GM12878 (cell line): ENCODE measurements around the gene ICA1L. TPM values are rescaled to one million over a fixed set of nuclear protein-coding genes. Genes with fewer than 3 reads are reported as not detected.
"Not testable (repeated sequence)": the region's sequence is repeated elsewhere in the genome, so short reads cannot be mapped to it uniquely, and the experiment has no call there.

Experiments used
- ATAC-seq: fragments of 200-7000 bp; cut with Tn5 transposase; 3 replicates; pipeline ENCODE4 v1.9.1; 2020; ENCODE audit warnings: mild to moderate bottlenecking, moderate library complexity
- BruUV-seq: library from RNA; stranded (reverse); fragments of 400-500 nt; replicated peaks from 2 replicates; lab custom pipeline; 2021; lab: Mats Ljungman, UMichigan
- CTCF ChIA-PET: fragments of 300-600 bp; sonication (Branson Sonifier 250); formaldehyde crosslinking; extraction: SDS; loops from one replicate; lab custom pipeline; 2021; ENCODE audit warnings: inconsistent platforms; lab: Yijun Ruan, JAX
- POLR2A ChIA-PET: fragments of 350-600 bp; formaldehyde crosslinking; extraction: SDS; loops from one replicate; lab custom pipeline; 2021; ENCODE audit warnings: inconsistent platforms; lab: Charles Lee
- RAD21 ChIA-PET: fragments of 300-600 bp; sonication (Branson Sonifier 250); formaldehyde crosslinking; loops from one replicate; lab custom pipeline; 2023; ENCODE audit warnings: antibody characterized with exemption; ENCODE audit not compliant: unreplicated experiment; lab: Charles Lee
- SMC1A ChIA-PET: fragments of 300-600 bp; sonication (Branson Sonifier 250); formaldehyde crosslinking; loops from one replicate; lab custom pipeline; 2023; ENCODE audit not compliant: unreplicated experiment, uncharacterized antibody; lab: Charles Lee
- DNase-seq: peaks from one replicate; pipeline ENCODE4 v3.0.0-alpha.2; 2011; ENCODE audit warnings: low read depth, low spot score
- FAIRE-seq: peaks from 3 replicates; lab custom pipeline; 2011; peaks lifted over from hg19 to GRCh38; lab: Jason Lieb, UNC
- H2AFZ ChIP-seq: 2 replicates; pipeline ENCODE4 v1.6.0; 2011; ENCODE audit warnings: low read depth, low read length, control low read depth; ENCODE audit not compliant: control insufficient read depth
- H3K27ac ChIP-seq: 2 replicates; pipeline ENCODE4 v1.5.1; 2011; ENCODE audit warnings: control low read depth; ENCODE audit not compliant: control insufficient read depth, insufficient read depth
- H3K27me3 ChIP-seq, 2 experiments: replicated peaks in 1 of 2; 2 replicates each; pipeline versions ENCODE4 v1.6.0 to v1.6.1; 2011; ENCODE audit warnings: low read length in 1 of 2; ENCODE audit not compliant: control insufficient read depth in 2 of 2, insufficient read depth in 2 of 2
- H3K36me3 ChIP-seq, 2 experiments: 2 replicates each; pipeline ENCODE4 v1.5.1; 2011; ENCODE audit warnings: low read length in 1 of 2; ENCODE audit not compliant: control insufficient read depth in 2 of 2, insufficient read depth in 2 of 2
- H3K4me1 ChIP-seq: 2 replicates; pipeline ENCODE4 v1.6.1; 2011; ENCODE audit warnings: mild to moderate bottlenecking, low read length, moderate library complexity, mixed read lengths; ENCODE audit not compliant: control insufficient read depth, insufficient read depth
- H3K4me2 ChIP-seq: 2 replicates; pipeline ENCODE4 v1.6.0; 2011; ENCODE audit warnings: control low read depth; ENCODE audit not compliant: control insufficient read depth, insufficient read depth
- H3K4me3 ChIP-seq: fragments of 200-600 bp; sonication (generic); 2 replicates; pipeline ENCODE4 v1.5.1; 2016
- H3K79me2 ChIP-seq: 2 replicates; pipeline ENCODE4 v1.6.0; 2011; ENCODE audit warnings: low read length; ENCODE audit not compliant: control insufficient read depth, insufficient read depth
- H3K9ac ChIP-seq: 2 replicates; pipeline ENCODE4 v1.8.0; 2011; ENCODE audit warnings: low read length, control low read depth, mixed read lengths; ENCODE audit not compliant: control insufficient read depth, insufficient read depth
- H3K9me3 ChIP-seq: replicated peaks from 3 replicates; pipeline ENCODE4 v1.5.1; 2011; ENCODE audit warnings: mild to moderate bottlenecking, low read length; ENCODE audit not compliant: control insufficient read depth, insufficient read depth
- H4K20me1 ChIP-seq: 2 replicates; pipeline ENCODE4 v1.6.0; 2011; ENCODE audit not compliant: control insufficient read depth, insufficient read depth
- ATF3 ChIP-seq: IDR thresholded peaks from 2 replicates; pipeline ENCODE4 v1.6.1; 2011; ENCODE audit warnings: low read depth, mild to moderate bottlenecking, low read length, moderate library complexity, borderline replicate concordance; ENCODE audit errors: extremely low read depth
- CBFB ChIP-seq: IDR thresholded peaks from 2 replicates; pipeline ENCODE4 v1.6.1; 2016; ENCODE audit warnings: antibody characterized with exemption, low read depth
- CHD2 ChIP-seq: IDR thresholded peaks from 2 replicates; pipeline ENCODE4 v1.6.1; 2011; ENCODE audit warnings: low read depth, low read length, improper control_type of control experiment, borderline replicate concordance
- HDGF ChIP-seq: fragments of 450-650 bp; IDR thresholded peaks from 2 replicates; pipeline ENCODE4 v1.6.1; 2016; ENCODE audit warnings: antibody characterized with exemption
- POLR2AphosphoS5 ChIP-seq: IDR thresholded peaks from 2 replicates; pipeline ENCODE4 v1.6.1; 2011; ENCODE audit warnings: mild to moderate bottlenecking, low read length, inconsistent platforms
- TBL1XR1 ChIP-seq: IDR thresholded peaks from 2 replicates; pipeline ENCODE4 v1.6.1; 2012; ENCODE audit warnings: low read depth, low read length, improper control_type of control experiment
- ZNF24 ChIP-seq: fragments of 450-650 bp; IDR thresholded peaks from 2 replicates; pipeline ENCODE4 v1.6.1; 2017; ENCODE audit warnings: antibody characterized with exemption, mild to moderate bottlenecking
- ZNF622 ChIP-seq: fragments of 450-650 bp; IDR thresholded peaks from 2 replicates; pipeline ENCODE4 v1.6.1; 2017; ENCODE audit warnings: mild to moderate bottlenecking, inconsistent platforms
- WGBS: methylation state at CpG from one replicate; pipeline ENCODE4 v1.1.6; 2016; ENCODE audit warnings: low lambda C conversion rate; ENCODE audit not compliant: insufficient replicate concordance, insufficient coverage; ENCODE audit errors: missing lambda C conversion rate; 5-methylcytosine and 5-hydroxymethylcytosine counted together
- in situ Hi-C: fragments of 300-500 bp; cut with MboI; formaldehyde crosslinking; loops from 9 replicates; pipeline ENCODE4 v1.14.3; 2018; ENCODE audit warnings: mixed read lengths
- intact Hi-C: fragments of 100-400 bp; cut with micrococcal nuclease; formaldehyde crosslinking; loops from one replicate; pipeline ENCODE4 v1.14.2; 2022; ENCODE audit not compliant: unreplicated experiment
- polyA plus RNA-seq, 11 experiments: library from polyadenylated mRNA; depleted of rRNA in 4 of 11; unstranded in 6 of 11; stranded (reverse) in 5 of 11; fragments of >200 nt; fragmentation: Nextera tagmentation in 4 of 11; fragmentation: Illumina TruSeq in 1 of 11; extraction: Ambion mirVana in 4 of 11; extraction: Trizol in 1 of 11; gene quantifications; 1 replicate in 1 of 11; 2 replicates in 10 of 11; pipeline versions ENCODE4 v1.2.1 to v1.2.3, GENCODE V29; 2011 to 2016; ENCODE audit warnings: inconsistent platforms in 2 of 11, missing spikeins in 2 of 11, low read depth in 1 of 11
- total RNA-seq, 4 experiments: library from RNA; depleted of rRNA in 3 of 4; stranded (reverse); fragments of >200 nt in 3 of 4; fragmentation: Illumina TruSeq in 1 of 4; extraction: Trizol in 1 of 4; gene quantifications; 2 replicates each; pipeline versions ENCODE4 v1.2.1 to v1.2.3, GENCODE V29; 2013 to 2021
- TF ChIP-seq, protein P1 (sequence below): fragments of 450-650 bp; IDR thresholded peaks from 2 replicates; pipeline ENCODE4 v1.6.1; 2017; ENCODE audit warnings: mild to moderate bottlenecking, low read depth, inconsistent platforms; ENCODE audit not compliant: poor library complexity, severe bottlenecking

The ICA1L gene
- total and polyA plus RNA-seq, 10 of the 15 experiments (the other 5 are each of a cell fraction or from before 2014, with no cell fraction given) = 0.85 to 7.4 (median 3.6) TPM

DNA sequence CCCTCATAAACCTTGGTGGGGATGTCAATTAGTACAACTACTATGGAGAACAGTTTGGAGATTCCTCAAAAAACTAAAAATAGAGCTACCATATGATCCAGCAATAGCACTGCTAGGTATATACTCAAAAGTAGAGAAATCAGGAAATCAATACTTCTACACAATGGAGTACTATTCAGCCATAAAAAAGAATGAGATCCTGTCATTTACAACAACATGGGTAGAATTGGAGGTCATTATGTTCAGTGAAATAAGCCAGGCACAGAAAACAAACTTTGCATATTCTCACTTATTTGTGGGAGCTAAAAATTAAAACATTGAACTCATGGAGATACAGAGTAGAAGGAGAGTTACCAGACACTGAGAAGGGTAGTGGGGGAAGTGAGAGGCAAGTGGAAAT lies 33.9 kb upstream of the ICA1L start:
- CTCF ChIA-PET, H2AFZ ChIP-seq, H3K4me2 ChIP-seq, H3K4me1 ChIP-seq, H3K36me3 ChIP-seq, in situ Hi-C loops, RAD21 ChIA-PET, H3K9ac ChIP-seq, FAIRE-seq, POLR2A ChIA-PET, H3K4me3 ChIP-seq, H3K27me3 ChIP-seq, H3K27ac ChIP-seq, intact Hi-C loops, H4K20me1 ChIP-seq, DNase-seq, H3K9me3 ChIP-seq, ATAC-seq: not testable (repeated sequence)
- 0 out of 2 replicates have a peak, but pooled peaks have one; percentile 12 for TF ChIP-seq ZNF24
- TSS peak; percentile 25 for BruUV-seq
- SMC1A ChIA-PET = interaction anchor here (0.8 to 1.7 kb wide), 2 partner anchors 16 to 35 kb away, joined by 3 to 4 read pairs; no protein-coding TSS in a partner anchor
- H3K79me2 ChIP-seq = peaks cover 33% of the 10 kb centered on the region

GRCh38 chr2:202885190-202885589 lies 13.6 kb upstream of the ICA1L start:
- intact Hi-C loops (no loop called here), in situ Hi-C loops (no loop called here)
- CTCF ChIA-PET = no interaction called here
- ATAC-seq (no peak), FAIRE-seq (no peak), DNase-seq (no peak)
- H2AFZ ChIP-seq = no peak overlapping the region
- 97% methylated on average over 7 of the region's 7 CpGs for WGBS
- H3K4me2 ChIP-seq = no peak overlapping the region
- H3K4me1 ChIP-seq = no peaks in the 10 kb centered on the region
- no peaks in the 10 kb centered on the region for H4K20me1 ChIP-seq
- SMC1A ChIA-PET = no interaction called here
- peaks cover 5 to 19% of the 10 kb centered on the region in 2 experiments for H3K36me3 ChIP-seq
- no peaks in the 10 kb centered on the region for H3K9me3 ChIP-seq
- no peaks in the 10 kb centered on the region for H3K79me2 ChIP-seq
- TF ChIP-seq POLR2AphosphoS5 (no peak), ZNF622 (no peak), ATF3 (no peak), HDGF (no peak), CBFB (no peak), CHD2 (no peak), ZNF24 (no peak), TBL1XR1 (no peak)
- TF ChIP-seq, protein P1, sequence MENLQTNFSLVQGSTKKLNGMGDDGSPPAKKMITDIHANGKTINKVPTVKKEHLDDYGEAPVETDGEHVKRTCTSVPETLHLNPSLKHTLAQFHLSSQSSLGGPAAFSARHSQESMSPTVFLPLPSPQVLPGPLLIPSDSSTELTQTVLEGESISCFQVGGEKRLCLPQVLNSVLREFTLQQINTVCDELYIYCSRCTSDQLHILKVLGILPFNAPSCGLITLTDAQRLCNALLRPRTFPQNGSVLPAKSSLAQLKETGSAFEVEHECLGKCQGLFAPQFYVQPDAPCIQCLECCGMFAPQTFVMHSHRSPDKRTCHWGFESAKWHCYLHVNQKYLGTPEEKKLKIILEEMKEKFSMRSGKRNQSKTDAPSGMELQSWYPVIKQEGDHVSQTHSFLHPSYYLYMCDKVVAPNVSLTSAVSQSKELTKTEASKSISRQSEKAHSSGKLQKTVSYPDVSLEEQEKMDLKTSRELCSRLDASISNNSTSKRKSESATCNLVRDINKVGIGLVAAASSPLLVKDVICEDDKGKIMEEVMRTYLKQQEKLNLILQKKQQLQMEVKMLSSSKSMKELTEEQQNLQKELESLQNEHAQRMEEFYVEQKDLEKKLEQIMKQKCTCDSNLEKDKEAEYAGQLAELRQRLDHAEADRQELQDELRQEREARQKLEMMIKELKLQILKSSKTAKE = no peak
- H3K4me3 ChIP-seq = no peak overlapping the region
- H3K27me3 ChIP-seq = no peaks in the 10 kb centered on the region
- H3K9ac ChIP-seq = no peak overlapping the region
- no peak overlapping the region for H3K27ac ChIP-seq
- BruUV-seq = no TSS peak
- RAD21 ChIA-PET = no interaction called here
- POLR2A ChIA-PET = no interaction called here
